HUDEP-2 (cell line): ENCODE data around the gene LRRFIP1.

Source experiments
- DNase-seq, 76 experiments: peaks; one replicate each; lab custom pipeline; 2025; ENCODE audit not compliant: unreplicated experiment in 76 of 76; lab: John Stamatoyannopoulos, UW

The LRRFIP1 gene

GRCh38 chr2:237639052-237639835, 11.9 kb downstream of the LRRFIP1 start:
- no peak for DNase-seq

DNA sequence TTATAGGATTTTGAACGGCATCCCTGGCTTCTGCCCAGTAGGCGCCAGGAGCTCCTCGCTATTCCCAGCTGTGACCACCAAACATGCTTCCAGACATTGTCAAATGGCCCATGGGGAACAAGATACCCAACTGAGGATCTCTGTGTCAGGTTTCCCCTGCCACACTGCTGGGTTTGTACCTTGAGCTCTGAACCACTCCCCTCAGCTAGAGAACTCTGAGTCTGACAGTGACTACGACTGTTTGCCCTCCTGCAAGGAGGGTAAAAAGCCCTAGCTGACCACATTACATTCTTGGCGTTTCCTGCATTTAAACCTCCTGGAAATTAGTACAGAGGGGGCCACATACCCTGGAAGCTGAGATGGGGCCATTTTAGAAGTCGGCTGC, 12.4 kb downstream of the LRRFIP1 start:
- no peak for DNase-seq

GRCh38 chr2:237640493-237640998, 13.2 kb downstream of the LRRFIP1 start:
- no peak for DNase-seq

DNA sequence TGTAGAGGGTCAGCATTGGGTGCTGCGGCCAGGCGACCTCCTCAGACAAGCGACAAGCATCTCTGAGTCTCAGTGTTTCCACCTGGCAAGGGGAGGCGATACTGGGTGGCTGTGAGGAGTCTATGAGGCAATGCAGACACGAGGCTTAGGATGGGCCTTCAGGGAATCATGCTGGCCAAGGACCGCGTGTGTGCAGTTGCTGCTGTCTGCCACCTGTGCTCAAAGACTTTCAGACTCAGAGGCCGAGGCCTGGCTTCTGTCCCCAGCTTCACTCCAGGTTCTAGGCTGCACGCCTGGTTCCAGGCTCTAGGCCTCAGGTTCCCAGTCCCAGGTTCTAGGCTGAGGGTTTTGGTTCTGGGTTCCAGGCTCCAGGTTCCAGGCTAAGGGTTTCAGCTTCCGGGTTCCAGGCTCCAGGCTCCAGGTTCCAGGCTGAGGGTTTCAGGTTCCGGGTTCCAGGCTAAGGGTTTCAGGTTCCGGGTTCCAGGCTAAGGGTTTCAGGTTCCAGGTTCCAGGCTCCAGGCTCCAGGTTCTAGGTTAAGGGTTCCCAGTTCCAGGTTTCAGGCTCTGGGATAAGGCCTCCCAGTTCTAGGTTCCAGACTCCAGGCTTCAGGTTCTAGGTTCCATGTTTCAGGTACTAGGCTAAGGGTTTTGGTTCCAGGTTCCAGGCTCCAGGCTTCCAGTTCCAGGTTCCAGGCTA, 14.8 kb downstream of the LRRFIP1 start:
- no peak for DNase-seq

DNA sequence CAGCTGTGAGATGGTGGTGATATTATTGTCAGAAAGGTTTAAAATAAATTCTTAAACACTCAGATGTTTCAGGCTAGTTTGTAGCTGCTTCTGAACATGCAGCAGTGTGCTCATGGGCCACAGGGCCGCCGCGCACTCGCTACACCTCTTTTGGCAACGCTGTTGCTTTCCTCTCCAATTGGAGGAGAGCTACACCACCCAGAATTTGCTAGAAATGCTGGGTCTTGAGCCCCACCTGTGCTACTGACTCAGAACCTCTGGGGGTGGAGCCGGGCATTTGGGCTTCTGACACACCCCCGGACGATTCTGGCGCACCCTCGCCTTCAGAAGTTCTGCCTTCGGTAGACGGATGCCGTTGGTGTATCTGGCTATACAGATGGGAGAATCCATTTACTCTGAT, 15.7 kb downstream of the LRRFIP1 start:
- DNase-seq = no peak

GRCh38 chr2:237643582-237644380, 16.4 kb downstream of the LRRFIP1 start:
- DNase-seq = no peak

DNA sequence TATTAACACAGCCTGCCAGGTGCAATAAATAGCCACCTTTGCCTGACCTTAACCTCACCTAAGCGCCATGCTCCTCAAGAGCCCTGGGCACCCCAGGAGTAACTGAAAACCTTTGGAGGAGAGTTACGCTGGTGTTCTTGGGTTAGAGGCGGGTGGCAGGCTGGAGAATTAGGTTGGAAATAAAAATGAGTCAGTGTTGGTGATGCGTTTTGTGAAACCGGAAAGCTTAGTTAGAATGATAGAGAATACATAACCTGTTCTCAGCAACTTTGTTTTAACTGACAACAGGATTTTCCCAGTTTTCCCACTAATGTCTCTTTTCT, 17.0 kb downstream of the LRRFIP1 start:
- no peak for DNase-seq

DNA sequence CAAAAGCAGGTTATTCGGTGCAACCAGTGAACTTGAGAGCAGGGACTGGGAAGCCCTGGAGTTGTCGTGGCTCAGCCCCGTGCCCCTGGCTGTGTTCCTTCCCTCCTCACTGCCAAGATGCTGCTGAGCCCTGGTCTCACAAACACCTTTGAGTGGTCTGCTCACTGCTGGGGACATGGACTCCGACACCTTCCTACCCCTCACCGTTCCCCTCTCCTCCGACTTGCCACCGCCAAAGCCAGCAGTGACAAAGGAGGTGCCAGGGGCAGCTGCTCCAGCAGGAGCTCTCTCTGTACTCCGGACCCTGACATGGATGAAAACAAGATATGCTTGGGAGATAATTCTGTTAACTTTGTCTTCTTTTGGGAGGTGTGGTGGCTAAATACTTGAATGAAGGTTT, 17.9 kb downstream of the LRRFIP1 start:
- no peak for DNase-seq

DNA sequence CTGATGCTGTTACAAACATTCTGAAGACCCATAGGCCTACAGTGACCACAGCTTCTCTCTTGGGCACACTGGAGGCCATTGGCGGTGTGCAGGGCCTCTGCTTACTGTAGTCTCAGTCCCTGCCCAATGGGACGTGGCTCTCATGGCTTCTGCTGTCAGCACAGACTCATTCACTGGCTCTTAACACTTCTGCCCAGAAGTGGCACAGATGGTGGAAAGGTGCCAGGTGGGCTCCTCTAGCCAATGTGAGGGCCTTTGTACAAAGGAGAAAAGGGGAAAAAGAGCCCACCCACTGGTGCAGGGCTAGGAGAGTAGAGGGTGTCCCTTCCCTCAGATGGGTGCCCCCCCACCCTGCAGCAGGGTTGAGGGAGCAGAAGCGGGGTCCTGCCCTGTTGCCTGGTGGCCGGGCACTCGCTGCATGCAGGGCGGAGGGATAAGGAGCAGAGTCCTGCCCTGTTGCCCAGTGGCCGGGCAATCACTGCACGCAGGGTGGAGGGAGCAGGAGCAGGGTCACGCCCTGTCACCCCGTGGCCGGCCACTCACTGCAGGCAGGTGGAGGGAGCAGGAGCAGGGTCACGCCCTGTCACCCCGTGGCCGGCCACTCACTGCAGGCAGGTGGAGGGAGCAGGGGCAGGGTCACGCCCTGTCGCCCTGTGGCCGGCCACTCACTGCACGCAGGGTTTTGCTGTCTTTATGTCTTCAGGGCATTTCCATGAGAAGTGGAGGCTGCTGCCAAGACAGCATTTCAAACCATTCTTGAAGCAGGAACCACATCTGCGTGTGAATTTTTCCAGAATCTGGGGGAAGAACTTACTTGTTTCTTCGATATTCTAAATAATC, 20.0 kb downstream of the LRRFIP1 start:
- no peak for DNase-seq

GRCh38 chr2:237648016-237648381, 20.6 kb downstream of the LRRFIP1 start:
- DNase-seq = no peak

GRCh38 chr2:237649541-237650454, 22.4 kb downstream of the LRRFIP1 start:
- DNase-seq = no peak

DNA sequence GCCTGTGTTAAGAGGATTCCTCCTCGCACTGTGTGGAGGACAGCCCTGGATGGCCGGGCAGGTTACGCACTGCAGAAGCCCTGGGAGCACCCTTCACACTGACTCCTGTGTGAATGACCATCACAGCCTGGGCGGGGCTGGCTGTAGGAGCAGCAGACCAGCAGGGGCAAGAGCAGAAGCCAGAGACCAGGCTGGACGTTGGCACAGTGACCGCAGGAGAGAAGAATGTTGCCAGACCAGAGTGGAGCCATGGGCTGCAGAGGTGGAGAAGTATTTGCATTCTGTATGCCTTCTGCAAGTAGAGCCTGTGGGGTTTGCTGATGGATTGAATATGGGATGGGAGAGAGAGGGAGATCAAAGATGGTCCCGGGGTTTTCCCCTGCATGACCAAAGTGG, 23.1 kb downstream of the LRRFIP1 start:
- DNase-seq = no peak

- no peak for DNase-seq
Measured at GRCh38 chr2:237651761-237652160, 24.4 kb downstream of the LRRFIP1 start.

GRCh38 chr2:237652181-237652580, 24.8 kb downstream of the LRRFIP1 start:
- no peak for DNase-seq

- no peak for DNase-seq
Measured at GRCh38 chr2:237652854-237653253, 25.5 kb downstream of the LRRFIP1 start.

DNA sequence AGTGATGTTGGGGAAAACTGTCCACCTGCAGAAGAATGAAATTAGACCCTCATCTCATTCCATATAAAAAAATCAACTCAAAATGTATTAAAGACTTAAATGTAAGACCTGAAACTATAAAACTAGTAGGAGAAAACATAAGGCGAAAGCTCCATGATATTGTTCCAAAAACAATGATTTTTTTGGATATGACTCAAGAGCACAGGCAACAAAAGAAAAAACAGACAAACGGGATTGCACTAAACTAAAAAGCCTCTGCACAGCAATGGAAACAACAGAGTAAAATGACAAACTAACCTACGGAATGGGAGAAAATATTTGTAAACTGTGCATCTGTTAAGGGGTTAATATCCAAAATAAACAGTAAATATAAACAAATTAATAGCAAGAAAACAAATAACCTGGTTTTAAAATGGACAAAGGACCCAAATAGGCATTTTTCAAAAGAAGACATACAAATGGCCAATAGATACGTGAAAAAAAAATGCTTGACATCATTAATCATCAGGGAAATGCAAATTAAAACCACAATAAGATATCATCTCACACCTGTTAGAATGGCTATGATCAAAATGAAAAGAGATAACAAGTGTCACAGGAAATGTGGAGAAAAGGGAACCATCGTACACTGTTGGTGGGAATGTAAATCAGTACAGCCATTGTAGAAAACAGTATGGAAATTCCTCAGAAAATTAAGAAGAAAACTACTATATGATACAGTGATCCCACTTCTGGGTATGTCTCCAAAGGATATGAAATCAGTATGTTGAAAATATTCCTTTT, 26.6 kb downstream of the LRRFIP1 start:
- no peak for DNase-seq

DNA sequence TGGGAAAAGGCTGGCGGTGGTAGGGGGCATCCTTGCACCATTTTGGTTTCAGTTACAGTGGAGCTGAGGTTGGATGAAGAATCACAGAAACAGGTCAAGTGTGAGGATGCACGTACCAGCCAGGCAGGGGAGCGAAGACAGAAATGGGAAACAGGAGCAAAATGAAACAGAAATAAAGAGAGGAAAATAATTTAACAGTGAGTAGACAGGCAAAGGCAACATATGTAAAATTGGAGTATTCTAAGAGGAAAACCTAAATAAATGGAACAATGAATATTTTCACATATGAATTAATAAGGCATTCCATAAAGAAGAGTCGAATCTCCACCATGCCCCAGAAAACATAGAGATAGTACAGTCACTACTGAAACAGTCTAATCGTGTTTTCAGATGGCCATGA, 29.7 kb downstream of the LRRFIP1 start:
- DNase-seq = no peak

DNA sequence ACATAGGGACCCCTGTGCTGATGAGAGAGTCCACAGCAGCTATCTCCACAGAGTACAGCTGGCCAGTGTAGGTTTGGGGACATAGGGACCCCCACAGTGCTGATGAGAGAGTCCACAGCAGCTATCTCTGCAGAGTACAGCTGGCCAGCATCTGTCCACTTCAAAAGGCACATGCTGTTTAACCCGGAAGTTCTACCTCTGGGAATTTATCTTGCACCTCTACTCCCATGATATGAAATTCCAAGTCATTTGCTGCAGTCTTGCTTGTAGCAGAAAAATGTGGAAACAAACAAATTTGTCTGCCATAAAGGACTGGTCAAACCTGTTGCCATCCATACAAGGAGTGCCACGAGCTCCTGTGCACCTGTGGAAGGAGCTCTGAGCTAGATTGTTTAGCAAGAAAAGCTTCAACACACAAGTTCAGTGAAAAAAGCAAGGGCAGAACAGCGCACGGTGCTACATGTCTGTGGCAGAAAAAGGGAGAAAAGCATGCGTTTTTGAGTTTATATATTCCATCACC, 33.1 kb downstream of the LRRFIP1 start:
- no peak for DNase-seq

- no peak for DNase-seq
Measured at GRCh38 chr2:237661270-237661669, 33.9 kb downstream of the LRRFIP1 start.
